Tibial nerve (tissue), 4 donors: ENCODE data around the gene MPLKIP. TPM values are rescaled to one million over a fixed set of nuclear protein-coding genes. Genes with fewer than 3 reads are reported as not detected.

ENCODE experiments used
- DNase-seq, 2 donors: peaks; one replicate each; pipeline ENCODE4 v3.0.0-alpha.2; 2019; ENCODE audit warnings: low spot score in 2 of 2
- H3K27ac ChIP-seq, 4 donors: fragments of 200-600 bp; sonication (generic) in 3 of 4; one replicate each; pipeline ENCODE4 v1.5.1; 2017 to 2019; ENCODE audit warnings: mild to moderate bottlenecking in 1 of 4
- H3K27me3 ChIP-seq, 2 donors: fragments of 200-600 bp; sonication (generic) in 1 of 2; one replicate each; pipeline versions ENCODE4 v1.5.1 to v1.6.0; 2017 to 2019
- H3K36me3 ChIP-seq, 3 donors: fragments of 200-600 bp; sonication (generic); one replicate each; pipeline ENCODE4 v1.5.1; 2018 to 2019
- H3K4me1 ChIP-seq, 4 donors: fragments of 200-600 bp; sonication (generic) in 3 of 4; one replicate each; pipeline ENCODE4 v1.5.1; 2017 to 2019
- H3K4me3 ChIP-seq, 4 donors: fragments of 200-600 bp; sonication (generic) in 3 of 4; one replicate each; pipeline ENCODE4 v1.5.1; 2017 to 2019; ENCODE audit warnings: mild to moderate bottlenecking in 1 of 4, moderate library complexity in 1 of 4
- H3K9me3 ChIP-seq, 4 donors: fragments of 200-600 bp; sonication (generic) in 3 of 4; one replicate each; pipeline ENCODE4 v1.5.1; 2017 to 2019
- CTCF ChIP-seq, 5 experiments: fragments of 200-600 bp in 3 of 5; fragments of 450-650 bp in 2 of 5; sonication (generic) in 3 of 5; IDR thresholded peaks; one replicate each; pipeline ENCODE4 v1.5.1; 2016 to 2019; ENCODE audit warnings: antibody characterized with exemption in 5 of 5, mild to moderate bottlenecking in 3 of 5, moderate library complexity in 2 of 5
- EP300 ChIP-seq, 2 donors: sonication (generic); formaldehyde crosslinking; IDR thresholded peaks; one replicate each; pipeline ENCODE4 v1.6.1; 2017; ENCODE audit warnings: antibody characterized with exemption in 2 of 2, mild to moderate bottlenecking in 1 of 2
- POLR2A ChIP-seq, 2 donors: fragments of 450-650 bp; IDR thresholded peaks; one replicate each; pipeline ENCODE4 v1.6.1; 2017; ENCODE audit warnings: antibody characterized with exemption in 2 of 2, mild to moderate bottlenecking in 2 of 2, moderate library complexity in 2 of 2
- WGBS, 2 donors: methylation state at CpG; one replicate each; pipeline ENCODE4 v1.1.5; 2018; 5-methylcytosine and 5-hydroxymethylcytosine counted together
- total RNA-seq, 4 donors: library from RNA; depleted of rRNA; stranded (reverse); fragments of >200 nt; gene quantifications; one replicate each; pipeline ENCODE4 v1.1.0, GENCODE V29; 2016

Gene MPLKIP
- total RNA-seq, 4 donors from 2014 or later = 29.9 to 70.8 (median 55.0) TPM

- H3K9me3 ChIP-seq = peaks cover 0 to 8% (median 0%) of the 10 kb centered on the region in 4 donors
- TF ChIP-seq EP300 (IDR thresholded peaks at IDR 0.05) = no peak
- TF ChIP-seq POLR2A (IDR thresholded peaks at IDR 0.05) = no peak
- TF ChIP-seq CTCF (IDR thresholded peaks at IDR 0.05) = no peak
- H3K4me1 ChIP-seq = no peaks in the 10 kb centered on the region
- H3K27ac ChIP-seq = no peak overlapping the region
- WGBS, 2 donors = 94 to 95% methylated on average over 2 of the region's 2 CpGs
- no peak overlapping the region for H3K4me3 ChIP-seq
- no peaks in the 10 kb centered on the region for H3K27me3 ChIP-seq
- peaks cover 0 to 25% (median 0%) of the 10 kb centered on the region in 3 donors for H3K36me3 ChIP-seq
- DNase-seq = no peak
Measured at GRCh38 chr7:40115936-40116335, 18.5 kb downstream of the MPLKIP start.

DNA sequence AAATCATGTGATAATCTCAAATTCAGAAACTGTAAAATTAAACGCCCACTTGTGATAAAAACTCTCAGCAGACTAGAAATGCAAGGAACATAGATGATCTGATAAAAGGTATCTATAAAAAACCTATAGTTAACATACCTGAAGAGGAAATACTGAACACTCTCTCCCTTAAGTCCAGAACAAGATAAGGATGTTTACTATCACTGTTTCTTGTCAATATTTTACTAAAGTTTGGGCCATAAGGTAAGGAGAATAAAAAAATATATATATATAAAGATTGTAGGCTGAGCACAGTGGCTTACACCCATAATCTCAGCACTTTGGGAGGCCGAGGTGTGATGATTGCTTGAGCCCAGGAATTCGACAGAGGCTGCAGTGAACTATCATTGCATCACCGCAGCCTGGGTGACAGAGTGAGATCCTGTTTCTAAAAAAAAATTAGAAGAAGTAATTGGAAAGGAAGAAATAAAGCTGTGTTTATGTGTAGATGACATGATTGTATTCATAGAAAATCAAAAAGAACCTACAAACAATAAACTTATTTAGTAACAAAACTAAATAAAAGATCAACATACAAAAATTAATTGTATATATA is 28.4 kb downstream of the MPLKIP start:
- Histone ChIP-seq H3K4me1 (peaks cover 0 to 4% (median 0%) of the 10 kb centered on the region in 4 donors), H3K36me3 (peaks cover 0 to 6% (median 0%) of the 10 kb centered on the region in 3 donors), H3K27ac (no peak overlapping the region), H3K4me3 (no peak overlapping the region), H3K9me3 (no peaks in the 10 kb centered on the region), H3K27me3 (no peaks in the 10 kb centered on the region)
- 76 to 77% methylated on average over 4 of the region's 4 CpGs for WGBS, 2 donors
- no peak for DNase-seq
- TF ChIP-seq POLR2A (IDR thresholded peaks at IDR 0.05) (no peak), EP300 (IDR thresholded peaks at IDR 0.05) (no peak), CTCF (IDR thresholded peaks at IDR 0.05) (no peak)

- Histone ChIP-seq H3K36me3 (peaks cover 0 to 6% (median 0%) of the 10 kb centered on the region in 3 donors), H3K27me3 (no peaks in the 10 kb centered on the region), H3K9me3 (no peaks in the 10 kb centered on the region), H3K27ac (no peak overlapping the region), H3K4me3 (no peak overlapping the region), H3K4me1 (peaks cover 0 to 16% (median 0%) of the 10 kb centered on the region in 4 donors)
- WGBS, 2 donors = 93 to 100% methylated on average over 2 of the region's 2 CpGs
- DNase-seq = no peak
- TF ChIP-seq EP300 (IDR thresholded peaks at IDR 0.05) = no peak
- TF ChIP-seq CTCF (IDR thresholded peaks at IDR 0.05) = no peak
Measured at GRCh38 chr7:40102897-40103296, 31.5 kb downstream of the MPLKIP start.

- Histone ChIP-seq H3K36me3 (no peaks in the 10 kb centered on the region), H3K4me3 (no peak overlapping the region), H3K4me1 (peaks cover 0 to 27% (median 0%) of the 10 kb centered on the region in 4 donors), H3K27ac (no peak overlapping the region), H3K9me3 (no peaks in the 10 kb centered on the region), H3K27me3 (no peaks in the 10 kb centered on the region)
- DNase-seq = no peak
- no peak for TF ChIP-seq CTCF (IDR thresholded peaks at IDR 0.05)
- no peak for TF ChIP-seq EP300 (IDR thresholded peaks at IDR 0.05)
- TF ChIP-seq POLR2A (IDR thresholded peaks at IDR 0.05) = no peak
- WGBS, 2 donors = 63 to 66% methylated on average over 3 of the region's 3 CpGs
Measured at GRCh38 chr7:40101201-40101600, 33.2 kb downstream of the MPLKIP start.

DNA sequence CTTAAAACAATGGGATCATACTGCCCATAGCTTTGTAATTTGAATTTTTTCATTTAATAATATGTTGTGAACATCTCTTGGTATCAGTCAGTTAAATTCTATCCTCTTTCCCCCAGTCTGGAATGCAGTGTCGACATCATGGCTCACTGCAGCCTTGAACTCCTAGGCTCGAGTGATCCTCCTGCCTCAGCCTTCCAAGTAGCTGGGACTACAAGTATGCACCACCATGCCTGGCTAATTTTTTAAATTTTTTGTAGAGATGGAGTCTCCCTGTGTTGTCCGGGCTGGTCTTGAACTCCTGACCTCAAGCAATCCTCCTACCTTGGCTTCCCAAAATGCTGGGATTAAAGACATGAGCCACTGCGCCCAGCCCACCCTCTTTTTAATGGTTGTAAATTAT is 34.6 kb downstream of the MPLKIP start:
- H3K4me3 ChIP-seq = no peak overlapping the region
- no peaks in the 10 kb centered on the region for H3K9me3 ChIP-seq
- no peaks in the 10 kb centered on the region for H3K27me3 ChIP-seq
- H3K36me3 ChIP-seq = peaks cover 0 to 11% (median 0%) of the 10 kb centered on the region in 3 donors
- TF ChIP-seq POLR2A (IDR thresholded peaks at IDR 0.05) (no peak), EP300 (IDR thresholded peaks at IDR 0.05) (no peak), CTCF (IDR thresholded peaks at IDR 0.05) (no peak)
- no peak for DNase-seq
- H3K27ac ChIP-seq = no peak overlapping the region
- 93 to 95% methylated on average over 4 of the region's 4 CpGs for WGBS, 2 donors
- peaks cover 0 to 32% (median 0%) of the 10 kb centered on the region in 4 donors for H3K4me1 ChIP-seq
